ENCODE measurements around the gene NDUFA13.

GRCh38 chr19:19487950-19488874 lies 27.8 kb upstream of the NDUFA13 start:
- no peak for TF ChIP-seq CTCF (IDR thresholded peaks at IDR 0.05; ENCODE audit: low read length)
- TF ChIP-seq EZH2 (IDR thresholded peaks at IDR 0.05; ENCODE audit: borderline replicate concordance, low read length), result no peak
